DOHH2 (cell line): ENCODE results near the gene TTLL10.

ENCODE experiments used
- H3F3A ChIP-seq: fragments of 200-600 bp; sonication (generic), shearing (Covaris generic); 2 replicates; pipeline ENCODE4 v1.6.0; 2016; ENCODE audit warnings: antibody characterized with exemption, mild to moderate bottlenecking; ENCODE audit not compliant: control insufficient read depth, insufficient read depth
- H3K27ac ChIP-seq: fragments of 200-600 bp; sonication (generic); 2 replicates; pipeline ENCODE4 v1.5.1; 2014; ENCODE audit warnings: low read depth, mild to moderate bottlenecking, low read length, moderate library complexity
- H3K27me3 ChIP-seq: fragments of 200-600 bp; sonication (generic); 2 replicates; pipeline ENCODE4 v1.6.1; 2014; ENCODE audit warnings: mild to moderate bottlenecking, low read length, mixed read lengths; ENCODE audit not compliant: control insufficient read depth
- H3K36me3 ChIP-seq: fragments of 200-600 bp; sonication (generic); 2 replicates; pipeline ENCODE4 v1.6.1; 2014; ENCODE audit warnings: mild to moderate bottlenecking, low read length, moderate library complexity, mixed read lengths; ENCODE audit not compliant: control insufficient read depth
- H3K4me1 ChIP-seq: fragments of 200-600 bp; sonication (generic); 2 replicates; pipeline ENCODE4 v1.6.1; 2014; ENCODE audit warnings: mild to moderate bottlenecking, low read length, mixed read lengths; ENCODE audit not compliant: control insufficient read depth
- H3K4me2 ChIP-seq: fragments of 200-600 bp; sonication (generic); 2 replicates; pipeline ENCODE4 v1.6.0; 2014; ENCODE audit warnings: mild to moderate bottlenecking, low read length, moderate library complexity
- H3K4me3 ChIP-seq: fragments of 200-600 bp; sonication (generic); 2 replicates; pipeline ENCODE4 v1.5.1; 2014; ENCODE audit warnings: mild to moderate bottlenecking, low read length, mixed read lengths
- H3K79me2 ChIP-seq: fragments of 200-600 bp; sonication (generic); 2 replicates; pipeline ENCODE4 v1.6.1; 2014; ENCODE audit warnings: mild to moderate bottlenecking, low read length, mixed read lengths; ENCODE audit not compliant: control insufficient read depth
- H3K9me2 ChIP-seq: fragments of 200-600 bp; sonication (generic); replicated peaks from 2 replicates; pipeline ENCODE4 v1.6.1; 2014; ENCODE audit warnings: mild to moderate bottlenecking, low read length, mixed read lengths; ENCODE audit not compliant: control insufficient read depth
- H3K9me3 ChIP-seq: fragments of 200-600 bp; sonication (generic); 2 replicates; pipeline ENCODE4 v1.6.1; 2014; ENCODE audit warnings: antibody characterized with exemption, low read length, mixed read lengths; ENCODE audit not compliant: control insufficient read depth, insufficient read depth
- H4K20me1 ChIP-seq: fragments of 200-600 bp; sonication (generic); 2 replicates; pipeline ENCODE4 v1.6.0; 2014; ENCODE audit warnings: low read depth, mild to moderate bottlenecking, antibody characterized with exemption, low read length, moderate library complexity; ENCODE audit not compliant: control insufficient read depth, insufficient read depth
- CTCF ChIP-seq: fragments of 200-600 bp; sonication (generic); IDR thresholded peaks from one replicate; pipeline ENCODE4 v1.5.1; 2014; ENCODE audit warnings: antibody characterized with exemption, mild to moderate bottlenecking, low read depth, low read length; ENCODE audit not compliant: poor library complexity, severe bottlenecking
- EZH2phosphoT487 ChIP-seq: fragments of 200-600 bp; sonication (generic); IDR thresholded peaks from 2 replicates; pipeline ENCODE4 v1.6.1; 2017; ENCODE audit warnings: borderline replicate concordance, mild to moderate bottlenecking, antibody characterized with exemption, low read length, moderate library complexity, mixed read lengths

The TTLL10 gene

GRCh38 chr1:1226566-1227362, 53.1 kb downstream of the TTLL10 start:
- Histone ChIP-seq H4K20me1 (no peaks in the 10 kb centered on the region; the same call in 1 of the 2 replicates), H3K27ac (no peak overlapping the region), H3K4me2 (no peak overlapping the region), H3K4me1 (peaks cover 11% of the 10 kb centered on the region), H3K9me3 (no peaks in the 10 kb centered on the region), H3K4me3 (no peak overlapping the region), H3K9me2 (no peaks in the 10 kb centered on the region), H3F3A (no peaks in the 10 kb centered on the region), H3K36me3 (peaks cover 81% of the 10 kb centered on the region), H3K79me2 (peaks cover 75% of the 10 kb centered on the region), H3K27me3 (no peaks in the 10 kb centered on the region)
- TF ChIP-seq CTCF (no peak), EZH2phosphoT487 (no peak)

- H3K36me3 ChIP-seq = peaks cover 77% of the 10 kb centered on the region
- TF ChIP-seq EZH2phosphoT487 (no peak), CTCF (no peak)
- H3K79me2 ChIP-seq = peaks cover 75% of the 10 kb centered on the region
- H3K4me1 ChIP-seq = peaks cover 11% of the 10 kb centered on the region
- no peak overlapping the region for H3K4me3 ChIP-seq
- no peaks in the 10 kb centered on the region; the same call in 1 of the 2 replicates for H4K20me1 ChIP-seq
- H3K27ac ChIP-seq = no peak overlapping the region
- H3K9me2 ChIP-seq = no peaks in the 10 kb centered on the region
- H3F3A ChIP-seq = no peaks in the 10 kb centered on the region
- no peaks in the 10 kb centered on the region for H3K9me3 ChIP-seq
- no peak overlapping the region for H3K4me2 ChIP-seq
- no peaks in the 10 kb centered on the region for H3K27me3 ChIP-seq
Observed at GRCh38 chr1:1227386-1227785, 53.7 kb downstream of the TTLL10 start.

DNA sequence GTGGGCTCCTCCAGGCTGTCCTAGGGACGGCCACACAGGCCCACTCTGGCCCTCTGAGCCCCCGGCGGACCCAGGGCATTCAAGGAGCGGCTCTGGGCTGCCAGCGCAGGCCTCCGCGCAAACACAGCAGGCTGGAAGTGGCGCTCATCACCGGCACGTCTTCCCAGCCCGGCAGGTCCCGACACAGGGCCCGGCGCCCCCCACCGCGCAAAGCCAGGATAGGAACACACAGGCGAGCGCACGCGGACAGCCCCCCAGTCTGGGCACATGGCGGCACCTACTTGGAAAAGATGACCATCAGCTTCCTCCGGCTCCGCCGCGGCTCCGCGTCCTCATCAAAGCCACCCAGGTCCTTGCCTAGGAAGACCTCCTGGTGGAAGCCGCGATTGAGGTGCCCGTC, 54.5 kb downstream of the TTLL10 start:
- no peak overlapping the region for H3K4me3 ChIP-seq
- H3K9me3 ChIP-seq = no peaks in the 10 kb centered on the region
- H3K36me3 ChIP-seq = peaks cover 69% of the 10 kb centered on the region
- no peak for TF ChIP-seq CTCF
- TF ChIP-seq EZH2phosphoT487 = no peak
- H3K79me2 ChIP-seq = peaks cover 81% of the 10 kb centered on the region
- H3K27me3 ChIP-seq = no peaks in the 10 kb centered on the region
- H3K9me2 ChIP-seq = no peaks in the 10 kb centered on the region
- peaks cover 16% of the 10 kb centered on the region for H3K4me1 ChIP-seq
- no peaks in the 10 kb centered on the region; the same call in 1 of the 2 replicates for H4K20me1 ChIP-seq
- no peak overlapping the region for H3K27ac ChIP-seq
- H3K4me2 ChIP-seq = no peak overlapping the region
- no peaks in the 10 kb centered on the region for H3F3A ChIP-seq
